ENCODE results near the gene GNAT2.

DNA sequence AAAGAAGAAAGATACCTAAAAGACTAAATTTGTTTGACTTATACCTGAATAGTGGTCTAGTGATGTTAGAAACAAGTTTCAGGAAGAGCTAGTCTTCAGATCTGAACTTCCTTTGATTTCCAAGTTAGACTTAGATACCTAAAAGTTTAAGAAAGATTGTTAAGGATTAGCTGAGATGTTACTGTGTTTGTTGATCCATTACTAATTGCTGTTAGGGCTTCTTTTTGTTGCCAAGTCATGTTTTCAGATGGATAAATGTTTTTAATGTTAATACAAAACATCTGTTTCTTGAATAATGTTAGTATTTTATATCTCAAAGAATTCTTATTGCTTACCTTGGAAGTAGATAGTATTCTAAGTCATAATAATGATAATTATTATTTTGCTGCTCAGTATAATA lies 59.4 kb downstream of the GNAT2 start:
- TF ChIP-seq, protein P1, sequence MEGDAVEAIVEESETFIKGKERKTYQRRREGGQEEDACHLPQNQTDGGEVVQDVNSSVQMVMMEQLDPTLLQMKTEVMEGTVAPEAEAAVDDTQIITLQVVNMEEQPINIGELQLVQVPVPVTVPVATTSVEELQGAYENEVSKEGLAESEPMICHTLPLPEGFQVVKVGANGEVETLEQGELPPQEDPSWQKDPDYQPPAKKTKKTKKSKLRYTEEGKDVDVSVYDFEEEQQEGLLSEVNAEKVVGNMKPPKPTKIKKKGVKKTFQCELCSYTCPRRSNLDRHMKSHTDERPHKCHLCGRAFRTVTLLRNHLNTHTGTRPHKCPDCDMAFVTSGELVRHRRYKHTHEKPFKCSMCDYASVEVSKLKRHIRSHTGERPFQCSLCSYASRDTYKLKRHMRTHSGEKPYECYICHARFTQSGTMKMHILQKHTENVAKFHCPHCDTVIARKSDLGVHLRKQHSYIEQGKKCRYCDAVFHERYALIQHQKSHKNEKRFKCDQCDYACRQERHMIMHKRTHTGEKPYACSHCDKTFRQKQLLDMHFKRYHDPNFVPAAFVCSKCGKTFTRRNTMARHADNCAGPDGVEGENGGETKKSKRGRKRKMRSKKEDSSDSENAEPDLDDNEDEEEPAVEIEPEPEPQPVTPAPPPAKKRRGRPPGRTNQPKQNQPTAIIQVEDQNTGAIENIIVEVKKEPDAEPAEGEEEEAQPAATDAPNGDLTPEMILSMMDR (tag by site-specific recombination; IDR thresholded peaks at IDR 0.05): no peak
- TF ChIP-seq ZBTB11 (tag by site-specific recombination; conservative IDR thresholded peaks at IDR 0.05; ENCODE audit: low read depth) (no peak), ZNF302 (tag by site-specific recombination; IDR thresholded peaks at IDR 0.05; ENCODE audit: low read depth) (no peak), ZNF26 (tag by site-specific recombination; IDR thresholded peaks at IDR 0.05) (no peak), ZBTB21 (tag by site-specific recombination; IDR thresholded peaks at IDR 0.05) (no peak), ZNF202 (tag by site-specific recombination; IDR thresholded peaks at IDR 0.05; ENCODE audit: borderline replicate concordance) (no peak), ZNF133 (tag by site-specific recombination; IDR thresholded peaks at IDR 0.05) (no peak), ZNF558 (tag by site-specific recombination; IDR thresholded peaks at IDR 0.05) (no peak), ZNF513 (tag by site-specific recombination; IDR thresholded peaks at IDR 0.05) (no peak), SP2 (tag by site-specific recombination; IDR thresholded peaks at IDR 0.05) (no peak), ZNF843 (tag by site-specific recombination; IDR thresholded peaks at IDR 0.05) (no peak), ZNF654 (tag by site-specific recombination; IDR thresholded peaks at IDR 0.05; ENCODE audit: low read depth) (no peak), ZNF311 (tag by site-specific recombination; IDR thresholded peaks at IDR 0.05; ENCODE audit: borderline replicate concordance) (no peak)
